Neuronal stem cell (in vitro differentiated cells): ENCODE data around the gene CDC42EP1.

ENCODE experiments used
- DNase-seq: peaks from one replicate; pipeline ENCODE4 v3.0.0-alpha.2; 2013; ENCODE audit warnings: low spot score
- H2AFZ ChIP-seq: one replicate; pipeline ENCODE4 v1.6.1; 2013; ENCODE audit warnings: mild to moderate bottlenecking, low read length, inconsistent platforms
- H2AK5ac ChIP-seq: 2 replicates; pipeline ENCODE4 v1.6.1; 2013; ENCODE audit warnings: low read depth, mild to moderate bottlenecking, inconsistent platforms, low read length, moderate library complexity, mixed read lengths
- H2BK120ac ChIP-seq: 2 replicates; pipeline ENCODE4 v1.6.1; 2013; ENCODE audit warnings: low read depth, mild to moderate bottlenecking, inconsistent platforms, low read length, moderate library complexity, mixed read lengths
- H2BK12ac ChIP-seq: one replicate; pipeline ENCODE4 v1.6.1; 2013; ENCODE audit warnings: low read length, inconsistent platforms
- H2BK15ac ChIP-seq: 2 replicates; pipeline ENCODE4 v1.6.1; 2013; ENCODE audit warnings: mild to moderate bottlenecking, low read length, inconsistent platforms, mixed read lengths
- H2BK5ac ChIP-seq: one replicate; pipeline ENCODE4 v1.6.1; 2013; ENCODE audit warnings: inconsistent platforms, mild to moderate bottlenecking, low read length, moderate library complexity
- H3K14ac ChIP-seq: one replicate; pipeline ENCODE4 v1.6.1; 2013; ENCODE audit warnings: low read length, inconsistent platforms
- H3K18ac ChIP-seq: 2 replicates; pipeline ENCODE4 v1.6.1; 2013; ENCODE audit warnings: low read length, inconsistent platforms
- H3K23ac ChIP-seq: 2 replicates; pipeline ENCODE4 v1.6.1; 2013; ENCODE audit warnings: low read depth, mild to moderate bottlenecking, mixed read lengths, low read length, inconsistent platforms; ENCODE audit not compliant: poor library complexity
- H3K27ac ChIP-seq: replicated peaks from 3 replicates; pipeline ENCODE4 v1.5.1; 2013; ENCODE audit warnings: low read length, inconsistent platforms
- H3K27me3 ChIP-seq, 3 experiments: 2 replicates each; pipeline ENCODE4 v1.6.1; 2013; ENCODE audit warnings: low read length in 3 of 3, mild to moderate bottlenecking in 2 of 3, inconsistent platforms in 1 of 3, low read depth in 1 of 3, mixed read lengths in 1 of 3, moderate library complexity in 1 of 3; ENCODE audit not compliant: control insufficient read depth in 3 of 3, insufficient read depth in 3 of 3
- H3K36me3 ChIP-seq, 2 donors: replicated peaks in 1 of 2; 2 replicates each; pipeline ENCODE4 v1.6.1; 2013; ENCODE audit warnings: low read length in 2 of 2; ENCODE audit not compliant: control insufficient read depth in 2 of 2, insufficient read depth in 2 of 2
- H3K4ac ChIP-seq: 2 replicates; pipeline ENCODE4 v1.6.1; 2013; ENCODE audit warnings: inconsistent platforms, mild to moderate bottlenecking, low read length, moderate library complexity
- H3K4me1 ChIP-seq, 2 donors: 1 replicate in 1 of 2; 2 replicates in 1 of 2; pipeline ENCODE4 v1.6.1; 2013; ENCODE audit warnings: low read length in 2 of 2, low read depth in 1 of 2; ENCODE audit not compliant: control insufficient read depth in 2 of 2, insufficient read depth in 1 of 2
- H3K4me2 ChIP-seq: one replicate; pipeline ENCODE4 v1.6.1; 2013; ENCODE audit warnings: mild to moderate bottlenecking, low read length, inconsistent platforms; ENCODE audit not compliant: insufficient read depth, poor library complexity, severe bottlenecking
- H3K4me3 ChIP-seq, 2 donors: 2 replicates each; pipeline ENCODE4 v1.5.1; 2013; ENCODE audit warnings: low read length in 2 of 2, mild to moderate bottlenecking in 2 of 2, inconsistent platforms in 1 of 2, moderate library complexity in 1 of 2
- H3K79me1 ChIP-seq: one replicate; pipeline ENCODE4 v1.6.1; 2013; ENCODE audit warnings: low read depth, mild to moderate bottlenecking, inconsistent platforms, low read length, moderate library complexity
- H3K9ac ChIP-seq: one replicate; pipeline ENCODE4 v1.6.1; 2013; ENCODE audit warnings: mild to moderate bottlenecking, low read depth, low read length, inconsistent platforms; ENCODE audit not compliant: poor library complexity
- H3K9me3 ChIP-seq, 2 donors: replicated peaks in 1 of 2; 2 replicates each; pipeline versions ENCODE3 to v1.6.1; 2013; ENCODE audit warnings: low read length in 2 of 2, mild to moderate bottlenecking in 2 of 2, inconsistent platforms in 1 of 2, low read depth in 1 of 2, mixed read lengths in 1 of 2, moderate library complexity in 1 of 2; ENCODE audit not compliant: control insufficient read depth in 2 of 2, insufficient read depth in 1 of 2
- H4K8ac ChIP-seq: one replicate; pipeline ENCODE4 v1.6.1; 2013; ENCODE audit warnings: low read depth, mild to moderate bottlenecking, inconsistent platforms, low read length, moderate library complexity
- H4K91ac ChIP-seq: one replicate; pipeline ENCODE4 v1.6.1; 2013; ENCODE audit warnings: low read length, low read depth, mild to moderate bottlenecking, inconsistent platforms; ENCODE audit not compliant: poor library complexity
- WGBS, 2 donors: extraction: QIAGEN DNeasy Blood & Tissue Kit; methylation state at CpG; one replicate each; pipeline ENCODE4 v1.1.7; 2013; ENCODE audit warnings: missing lambda C conversion rate in 2 of 2, mixed read lengths in 1 of 2; ENCODE audit not compliant: insufficient read length in 2 of 2, insufficient replicate concordance in 1 of 2; ENCODE audit errors: extremely low coverage in 2 of 2; 5-methylcytosine and 5-hydroxymethylcytosine counted together

The CDC42EP1 gene

GRCh38 chr22:37542959-37543358 lies 17.3 kb upstream of the CDC42EP1 start:
- Histone ChIP-seq H3K4ac (no peak overlapping the region), H2AK5ac (no peak overlapping the region), H4K8ac (no peak overlapping the region), H3K9me3 (no peaks in the 10 kb centered on the region), H3K9ac (no peak overlapping the region), H3K27me3 (no peaks in the 10 kb centered on the region), H3K4me2 (no peak overlapping the region), H2BK15ac (no peak overlapping the region), H3K27ac (no peak overlapping the region), H3K14ac (no peak overlapping the region), H3K23ac (no peak overlapping the region), H2BK5ac (no peak overlapping the region), H3K36me3 (no peaks in the 10 kb centered on the region), H4K91ac (no peak overlapping the region), H3K79me1 (no peaks in the 10 kb centered on the region), H3K18ac (no peak overlapping the region), H2BK120ac (no peak overlapping the region), H2BK12ac (no peak overlapping the region), H3K4me3 (no peak overlapping the region), H2AFZ (no peak overlapping the region), H3K4me1 (peaks cover 15 to 20% of the 10 kb centered on the region in 2 donors)
- DNase-seq, result no peak
- WGBS, 2 donors, result no CpG with 5 or more reads among the region's 7 CpGs

GRCh38 chr22:37544955-37545702 lies 15.2 kb upstream of the CDC42EP1 start:
- peak overlapping the region; percentile 83 for H3K9ac ChIP-seq
- H2BK15ac ChIP-seq, result peak overlapping the region; percentile 75
- H2BK120ac ChIP-seq, result peak overlapping the region; percentile 84
- no peak overlapping the region for H3K4me2 ChIP-seq
- H3K4me3 ChIP-seq, result peak overlapping the region; percentile 26 to 43
- H4K91ac ChIP-seq, result peak overlapping the region; percentile 7
- peak overlapping the region; percentile 14 for H2BK12ac ChIP-seq
- H3K9me3 ChIP-seq, result no peaks in the 10 kb centered on the region
- H2BK5ac ChIP-seq, result peak overlapping the region; percentile 73
- peak overlapping the region; percentile 40 for H2AK5ac ChIP-seq
- H3K79me1 ChIP-seq, result no peaks in the 10 kb centered on the region
- no peaks in the 10 kb centered on the region for H3K27me3 ChIP-seq
- no peak overlapping the region for H3K14ac ChIP-seq
- peak overlapping the region; percentile 94 for H3K27ac ChIP-seq
- no peaks in the 10 kb centered on the region for H3K36me3 ChIP-seq
- H3K18ac ChIP-seq, result peak overlapping the region; percentile 98
- DNase-seq, result no peak
- H3K23ac ChIP-seq, result peak overlapping the region; percentile 35
- H3K4ac ChIP-seq, result no peak overlapping the region
- peak overlapping the region; percentile 92 for H2AFZ ChIP-seq
- WGBS, 2 donors, result no CpG with 5 or more reads among the region's 11 CpGs
- peaks cover 19 to 26% of the 10 kb centered on the region in 2 donors for H3K4me1 ChIP-seq
- peak overlapping the region; percentile 83 for H4K8ac ChIP-seq

GRCh38 chr22:37545703-37546436 lies 14.4 kb upstream of the CDC42EP1 start:
- no peaks in the 10 kb centered on the region for H3K9me3 ChIP-seq
- peak overlapping the region; percentile 72 for H3K4me2 ChIP-seq
- H3K27me3 ChIP-seq, result no peaks in the 10 kb centered on the region
- no peaks in the 10 kb centered on the region for H3K36me3 ChIP-seq
- peak overlapping the region; percentile 75 for H2BK15ac ChIP-seq
- H2BK5ac ChIP-seq, result peak overlapping the region; percentile 73
- WGBS, 2 donors, result no CpG with 5 or more reads among the region's 28 CpGs
- H3K4ac ChIP-seq, result peak overlapping the region; percentile 43
- no peak overlapping the region for H3K14ac ChIP-seq
- no peaks in the 10 kb centered on the region for H3K79me1 ChIP-seq
- peak overlapping the region; percentile 83 for H4K8ac ChIP-seq
- peak overlapping the region; percentile 83 for H3K9ac ChIP-seq
- peak overlapping the region; percentile 40 for H2AK5ac ChIP-seq
- peak overlapping the region; percentile 94 for H3K27ac ChIP-seq
- H3K4me3 ChIP-seq, result peak overlapping the region; percentile 26 to 43
- DNase-seq, result peak; percentile 77
- H2BK120ac ChIP-seq, result peak overlapping the region; percentile 84
- peak overlapping the region; percentile 7 for H4K91ac ChIP-seq
- peak overlapping the region; percentile 35 for H3K23ac ChIP-seq
- peaks cover 19 to 26% of the 10 kb centered on the region in 2 donors for H3K4me1 ChIP-seq
- H2AFZ ChIP-seq, result peak overlapping the region; percentile 92
- H3K18ac ChIP-seq, result peak overlapping the region; percentile 98
- peak overlapping the region; percentile 14 for H2BK12ac ChIP-seq
